HG02759 (cell line): ENCODE results near the gene ZNF214.
"Not testable (repeated sequence)": the region's sequence is repeated elsewhere in the genome, so short reads cannot be mapped to it uniquely, and the experiment has no call there.

Experiments
- ATAC-seq: cut with Tn5 transposase; IDR thresholded peaks from one replicate; pipeline ENCODE4 v1.9.1; 2021; ENCODE audit warnings: mild to moderate bottlenecking, moderate library complexity; ENCODE audit not compliant: unreplicated experiment

ZNF214 gene

DNA sequence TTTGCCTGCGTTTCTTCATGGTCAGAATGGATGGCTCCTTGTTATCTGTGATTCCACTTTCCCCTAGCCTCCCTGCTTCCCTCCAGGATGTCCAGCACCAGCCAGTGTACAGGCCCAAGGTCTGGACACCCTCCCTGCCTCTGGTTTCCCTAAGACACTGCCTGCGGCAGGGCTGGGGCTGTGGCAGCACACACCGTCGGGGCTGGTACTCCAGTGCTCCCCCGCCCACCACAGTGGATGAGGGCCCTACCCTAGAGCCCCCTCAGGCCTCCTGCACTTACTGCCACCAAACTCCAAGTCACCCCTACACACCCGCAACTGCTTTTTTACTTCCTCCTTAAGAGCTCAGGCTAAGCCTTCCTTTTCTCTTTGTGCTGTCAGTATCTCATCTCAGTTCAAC lies 28.9 kb downstream of the ZNF214 start:
- no peak for ATAC-seq

DNA sequence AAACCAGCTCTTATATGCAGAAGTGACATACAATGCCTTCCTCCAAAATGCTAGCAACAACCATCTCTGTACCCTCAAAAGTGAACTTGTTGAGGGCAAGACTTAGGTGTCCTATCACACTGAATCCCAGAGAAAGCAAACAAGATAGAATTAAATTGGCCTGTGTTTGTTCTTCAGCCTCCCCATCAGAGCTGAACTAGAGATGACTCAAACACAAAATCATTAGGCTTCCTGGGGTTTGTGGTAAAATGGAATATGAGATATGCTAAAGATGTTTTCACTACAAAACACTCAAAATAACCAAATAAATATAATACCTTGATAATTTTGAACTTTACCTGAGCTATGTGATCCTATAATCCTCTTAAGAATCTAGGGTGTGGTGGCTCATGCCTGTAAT lies 31.6 kb downstream of the ZNF214 start:
- no peak for ATAC-seq

DNA sequence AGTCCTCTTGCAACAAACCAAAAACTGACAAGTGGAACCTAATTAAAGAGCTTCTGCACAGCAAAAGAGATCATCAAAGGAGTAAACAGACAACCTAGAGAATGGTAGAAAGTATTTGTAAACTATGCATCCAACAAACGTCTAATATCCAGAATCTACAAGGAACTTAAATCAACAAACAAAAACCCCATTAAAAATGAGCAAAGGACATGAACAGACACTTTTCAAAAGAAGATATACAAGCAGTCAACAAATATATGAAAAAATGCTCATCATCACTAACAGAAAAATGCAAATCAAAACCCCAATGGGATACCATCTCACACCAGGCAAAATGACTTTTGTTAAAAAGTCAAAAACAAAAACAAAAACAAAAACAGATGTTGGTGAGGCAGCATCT lies 33.7 kb downstream of the ZNF214 start:
- ATAC-seq: no peak

DNA sequence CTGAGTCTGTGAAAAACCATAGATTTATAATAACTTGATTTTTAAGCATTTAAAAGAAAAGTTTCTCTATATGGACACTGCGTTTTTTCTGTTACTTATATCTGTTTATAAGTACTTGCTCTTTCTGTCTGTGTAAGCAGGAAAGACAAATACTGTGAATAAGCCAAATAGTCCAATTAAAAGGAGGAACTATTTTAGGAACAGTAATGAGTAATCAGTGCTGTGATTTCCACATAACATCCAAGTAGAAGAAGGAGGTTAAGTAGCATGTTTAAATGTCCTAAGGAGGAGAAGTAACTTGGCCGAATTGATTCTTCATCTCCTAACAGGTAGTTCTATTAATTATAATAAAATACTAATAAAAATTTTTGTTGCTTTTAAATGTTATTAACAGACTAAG lies 40.8 kb downstream of the ZNF214 start:
- ATAC-seq: no peak

DNA sequence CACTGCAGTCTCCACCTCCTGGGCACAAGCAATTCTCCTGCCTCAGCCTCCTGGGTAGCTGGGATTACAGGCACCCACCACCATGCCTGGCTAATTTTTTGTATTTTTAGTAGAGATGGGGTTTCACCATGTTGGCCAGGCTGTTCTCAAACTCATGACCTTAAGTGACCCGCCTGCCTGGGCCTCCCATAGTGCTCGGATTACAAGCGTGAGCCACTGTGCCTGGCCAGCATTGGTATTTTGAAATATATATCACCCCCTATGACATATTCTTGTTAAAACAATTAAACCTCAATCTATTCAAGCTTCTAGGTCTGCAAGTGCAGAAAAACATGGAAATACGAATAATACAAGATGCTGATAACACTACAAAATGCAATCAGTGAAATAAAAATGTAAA lies 50.3 kb downstream of the ZNF214 start:
- ATAC-seq: not testable (repeated sequence)

DNA sequence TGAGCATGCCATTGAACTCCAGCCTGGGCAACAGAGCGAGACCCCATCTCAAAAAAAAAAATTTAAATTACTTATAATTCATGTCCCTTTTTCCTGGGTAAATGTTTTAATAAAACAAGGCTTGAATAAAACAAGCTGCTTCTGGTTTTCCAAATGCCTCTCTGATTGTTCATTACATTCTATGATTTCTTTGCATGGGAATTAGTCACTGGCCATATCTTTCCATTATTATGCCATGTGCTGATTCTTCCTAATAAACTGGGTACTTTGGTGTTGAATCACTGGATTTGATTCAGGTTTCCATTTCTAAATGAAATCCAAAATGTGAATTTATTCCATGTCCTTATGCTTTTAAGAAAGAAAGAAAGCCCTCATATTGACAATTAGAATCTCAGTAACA lies 51.3 kb downstream of the ZNF214 start:
- ATAC-seq: no peak

DNA sequence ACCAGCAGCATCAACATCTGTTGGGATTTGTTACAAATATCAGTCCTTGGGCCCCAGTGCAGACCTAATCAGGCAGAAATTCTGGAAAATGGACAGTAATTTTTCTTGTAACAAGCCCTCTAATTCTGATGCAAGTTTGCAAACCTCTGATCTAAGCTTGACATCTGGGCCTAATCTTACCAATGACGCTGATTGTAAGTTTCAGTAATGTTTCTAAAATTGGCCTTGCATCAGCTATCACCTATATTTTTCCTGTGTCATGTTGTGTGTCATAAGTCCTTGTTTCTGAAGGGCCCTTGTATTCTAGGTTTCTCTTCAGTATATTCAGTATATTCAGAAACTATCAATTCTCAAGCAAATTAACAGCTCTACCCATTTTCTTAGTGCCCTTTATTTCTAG lies 57.5 kb downstream of the ZNF214 start:
- ATAC-seq: no peak

DNA sequence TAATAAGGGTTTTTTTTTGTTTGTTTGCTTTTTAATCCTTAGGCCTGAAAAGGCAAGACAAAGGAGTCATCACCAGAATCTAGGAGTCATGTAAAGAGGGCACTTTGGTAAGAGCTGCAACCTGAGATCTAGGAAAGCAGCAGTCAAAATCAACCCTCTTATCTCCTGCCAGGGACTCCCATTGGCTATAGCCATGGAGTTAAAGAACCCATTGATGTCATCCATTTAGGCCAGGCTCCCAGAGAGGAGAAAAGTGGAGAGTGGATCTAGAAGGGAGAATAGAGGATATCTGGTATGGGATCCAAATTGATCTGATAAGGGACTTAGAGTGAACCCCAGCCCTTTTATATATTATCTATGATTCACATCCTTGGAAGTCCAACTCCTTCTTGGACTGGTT lies 58.0 kb downstream of the ZNF214 start:
- no peak for ATAC-seq

DNA sequence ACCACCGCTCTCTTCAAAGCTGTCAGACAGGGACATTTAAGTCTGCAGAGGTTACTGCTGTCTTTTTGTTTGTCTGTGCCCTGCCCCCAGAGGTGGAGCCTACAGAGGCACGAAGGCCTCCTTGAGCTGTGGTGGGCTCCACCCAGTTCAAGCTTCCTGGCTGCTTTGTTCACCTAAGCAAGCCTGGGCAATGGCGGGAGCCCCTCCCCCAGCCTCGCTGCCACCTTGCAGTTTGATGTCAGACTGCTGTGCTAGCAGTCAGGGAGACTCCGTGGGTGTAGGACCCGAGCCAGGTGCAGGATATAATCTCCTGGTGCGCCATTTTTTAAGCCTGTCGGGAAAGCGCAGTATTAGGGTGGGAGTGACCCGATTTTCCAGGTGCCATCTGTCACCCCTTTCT lies 65.9 kb downstream of the ZNF214 start:
- ATAC-seq: not testable (repeated sequence)
